Endometrial microvascular endothelial cells (primary cell): ENCODE results near the gene LCE1C. TPM values are rescaled to one million over a fixed set of nuclear protein-coding genes. Genes with fewer than 3 reads are reported as not detected.

Experiments used
- in situ Hi-C: cut with HindIII; loops from 2 replicates; pipeline ENCODE4 v1.10.0; 2017; ENCODE audit warnings: low sequenced_read_pairs, low pct_unique_long_range_greater_than_20kb; ENCODE audit errors: inconsistent ontology term
- total RNA-seq: library from RNA; depleted of rRNA; stranded (reverse); fragments of >200 nt; gene quantifications from one replicate; pipeline ENCODE4 v1.2.3, GENCODE V29; 2015; ENCODE audit errors: inconsistent ontology term

LCE1C gene
- not detected for total RNA-seq

- in situ Hi-C loops = no loop called here
Measured at GRCh38 chr1:152806576-152806975, at the start of gene LCE1C. TSS of gene LCE1C (minus strand) at chr1:152806651. CDS start at chr1:152805478, 1,173 bp downstream.

- in situ Hi-C loops = no loop called here
Measured at GRCh38 chr1:152855661-152856060, 49.2 kb upstream of the LCE1C start.

- in situ Hi-C loops = no loop called here
Measured at GRCh38 chr1:152842556-152842955, 36.1 kb upstream of the LCE1C start, which contains the start of gene LCE6A. TSS of gene LCE6A (plus strand) at chr1:152842856. CDS start at chr1:152843521, 665 bp downstream.

GRCh38 chr1:152836870-152837269 lies 30.4 kb upstream of the LCE1C start:
- in situ Hi-C loops = no loop called here

GRCh38 chr1:152827173-152827572 lies 20.7 kb upstream of the LCE1C start, which contains the start of gene LCE1A:
TSS of gene LCE1A (plus strand) at chr1:152827473. CDS start at chr1:152827473, 0 bp downstream.
- in situ Hi-C loops = no loop called here

- in situ Hi-C loops = no loop called here
Measured at GRCh38 chr1:152824964-152825363, 18.5 kb upstream of the LCE1C start.

GRCh38 chr1:152823294-152823693 lies 16.8 kb upstream of the LCE1C start:
- in situ Hi-C loops = no loop called here

- in situ Hi-C loops = no loop called here
Measured at GRCh38 chr1:152817309-152817708, 10.9 kb upstream of the LCE1C start.

- in situ Hi-C loops = no loop called here
Measured at GRCh38 chr1:152811671-152812070, 5.2 kb upstream of the LCE1C start, which contains the start of gene LCE1B. TSS of gene LCE1B (plus strand) at chr1:152811971. CDS start at chr1:152812447, 476 bp downstream.

- in situ Hi-C loops = no loop called here
Measured at GRCh38 chr1:152811050-152811449, 4.6 kb upstream of the LCE1C start.

GRCh38 chr1:152801333-152801732 lies 5.1 kb downstream of the LCE1C start:
- in situ Hi-C loops = no loop called here

- in situ Hi-C loops = no loop called here
Measured at GRCh38 chr1:152796421-152796820, 10.0 kb downstream of the LCE1C start, which contains the start of gene LCE1D. TSS of gene LCE1D (plus strand) at chr1:152796721. CDS start at chr1:152797795, 1,074 bp downstream.

GRCh38 chr1:152795686-152796085 lies 10.8 kb downstream of the LCE1C start:
- in situ Hi-C loops = no loop called here

GRCh38 chr1:152786077-152786476 lies 20.4 kb downstream of the LCE1C start, which contains the start of gene LCE1E:
TSS of gene LCE1E (plus strand) at chr1:152786257. CDS start at chr1:152787300, 1,043 bp downstream.
- in situ Hi-C loops = no loop called here

GRCh38 chr1:152783095-152783494 lies 23.4 kb downstream of the LCE1C start:
- in situ Hi-C loops = no loop called here

GRCh38 chr1:152777510-152778137 lies 28.8 kb downstream of the LCE1C start:
- in situ Hi-C loops = no loop called here

- in situ Hi-C loops = no loop called here
Measured at GRCh38 chr1:152776361-152776760, 30.1 kb downstream of the LCE1C start.

GRCh38 chr1:152774875-152775274 lies 31.6 kb downstream of the LCE1C start, which contains the start of gene LCE1F:
TSS of gene LCE1F (plus strand) at chr1:152775140. CDS start at chr1:152776372, 1,232 bp downstream.
- in situ Hi-C loops = no loop called here

GRCh38 chr1:152770411-152770810 lies 36.0 kb downstream of the LCE1C start:
- in situ Hi-C loops = no loop called here

GRCh38 chr1:152768847-152769533 lies 37.5 kb downstream of the LCE1C start:
- in situ Hi-C loops = no loop called here
